ENCODE results near the gene RNF169.

The RNF169 gene, protein sequence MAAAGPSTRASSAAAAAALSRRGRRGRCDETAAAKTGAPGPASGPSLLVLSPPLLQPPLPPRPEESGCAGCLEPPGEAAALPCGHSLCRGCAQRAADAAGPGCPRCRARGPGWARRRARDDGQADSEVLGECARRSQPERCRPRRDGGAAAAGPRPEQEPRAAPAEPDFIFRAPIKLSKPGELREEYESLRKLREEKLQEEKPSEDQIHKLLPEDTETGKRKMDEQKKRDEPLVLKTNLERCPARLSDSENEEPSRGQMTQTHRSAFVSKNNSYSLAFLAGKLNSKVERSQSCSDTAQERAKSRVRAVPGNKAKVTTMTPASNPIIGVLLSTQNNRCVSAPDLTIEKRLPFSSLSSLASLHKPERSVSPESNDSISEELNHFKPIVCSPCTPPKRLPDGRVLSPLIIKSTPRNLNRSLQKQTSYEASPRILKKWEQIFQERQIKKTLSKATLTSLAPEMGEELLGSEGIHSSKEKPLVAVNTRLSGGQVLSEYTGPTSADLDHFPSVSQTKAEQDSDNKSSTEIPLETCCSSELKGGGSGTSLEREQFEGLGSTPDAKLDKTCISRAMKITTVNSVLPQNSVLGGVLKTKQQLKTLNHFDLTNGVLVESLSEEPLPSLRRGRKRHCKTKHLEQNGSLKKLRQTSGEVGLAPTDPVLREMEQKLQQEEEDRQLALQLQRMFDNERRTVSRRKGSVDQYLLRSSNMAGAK

DNA sequence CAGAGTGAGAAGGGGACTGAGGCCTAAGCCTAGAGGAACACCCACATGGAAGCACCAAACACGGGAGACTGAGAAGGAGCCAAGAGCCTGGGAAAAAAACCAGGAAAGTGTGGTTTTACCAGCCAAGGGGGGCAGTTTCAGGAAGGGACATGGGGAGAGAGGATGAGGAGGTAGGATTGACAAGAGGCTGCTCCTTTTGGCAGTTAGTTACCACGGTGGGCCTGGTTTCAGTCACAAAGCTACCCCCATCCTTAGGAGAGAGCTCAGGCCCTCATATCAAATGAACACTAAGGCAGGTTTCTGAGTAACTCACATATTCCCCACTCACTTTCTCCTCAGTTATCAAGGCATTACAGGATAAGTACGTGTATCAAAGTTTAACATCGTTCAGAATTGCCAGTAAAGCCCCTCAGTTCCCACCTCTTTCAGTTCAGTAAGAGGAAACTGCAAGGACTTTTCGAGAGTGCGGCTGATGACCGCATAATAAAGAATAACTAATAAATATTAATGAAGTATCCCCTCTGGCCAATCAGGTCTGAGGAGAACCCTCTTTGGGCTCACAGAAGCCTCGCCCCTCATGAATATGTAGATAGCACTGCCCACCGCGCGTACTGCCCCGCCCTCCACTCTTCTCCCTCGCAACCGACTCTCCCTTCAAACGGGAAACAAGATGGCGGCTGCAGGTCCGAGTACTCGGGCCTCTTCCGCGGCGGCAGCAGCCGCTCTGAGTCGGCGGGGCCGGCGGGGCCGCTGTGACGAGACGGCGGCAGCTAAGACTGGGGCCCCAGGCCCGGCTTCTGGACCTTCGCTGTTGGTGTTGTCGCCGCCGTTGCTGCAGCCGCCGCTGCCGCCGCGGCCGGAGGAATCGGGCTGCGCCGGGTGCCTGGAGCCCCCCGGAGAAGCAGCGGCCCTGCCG lies at the start of gene RNF169:
Gene RNF169 (plus strand): TSS at position 639 of the 916 bp plus-strand sequence. CDS start 32 bp downstream, at position 671.
- peak; percentile 97 for DNase-seq (ENCODE audit: low spot score)

DNA sequence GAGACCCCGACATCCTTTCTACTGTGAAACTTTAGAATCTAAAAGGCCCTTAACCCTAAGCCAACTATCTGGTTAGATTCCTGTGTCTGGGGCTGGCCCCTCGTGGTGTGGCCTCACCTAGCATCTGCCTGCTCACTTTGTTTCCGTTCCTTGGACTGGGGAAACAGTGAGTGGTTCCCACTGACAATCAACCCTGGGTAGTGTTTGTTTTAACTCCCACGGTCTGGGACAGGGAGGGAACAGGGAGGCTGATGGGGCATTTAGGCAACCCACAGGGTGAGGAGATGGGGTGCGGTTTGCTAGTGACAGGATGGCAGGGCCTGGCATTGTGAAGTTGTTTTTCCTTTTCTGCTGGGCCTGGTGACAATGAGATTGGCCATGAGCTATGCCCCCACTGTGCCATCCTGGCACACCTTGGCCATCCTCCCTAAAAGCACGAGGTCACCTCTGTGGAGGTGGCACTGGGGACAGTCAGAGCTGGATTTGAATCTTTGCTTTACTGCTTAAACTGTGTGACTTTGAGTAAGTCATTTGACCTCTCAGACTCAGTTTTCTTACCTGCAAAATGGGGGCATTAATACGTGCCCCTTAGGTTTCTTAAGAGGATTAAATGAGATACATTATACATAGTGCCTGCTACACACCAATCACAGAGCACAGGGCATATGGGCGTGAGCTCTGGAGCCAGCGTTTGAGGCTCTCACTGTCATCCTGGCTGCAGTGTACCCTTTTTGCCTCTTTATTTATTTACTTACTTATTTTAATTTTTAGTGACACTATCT lies 48.8 kb upstream of the RNF169 start:
- no peak for DNase-seq (ENCODE audit: low spot score)

DNA sequence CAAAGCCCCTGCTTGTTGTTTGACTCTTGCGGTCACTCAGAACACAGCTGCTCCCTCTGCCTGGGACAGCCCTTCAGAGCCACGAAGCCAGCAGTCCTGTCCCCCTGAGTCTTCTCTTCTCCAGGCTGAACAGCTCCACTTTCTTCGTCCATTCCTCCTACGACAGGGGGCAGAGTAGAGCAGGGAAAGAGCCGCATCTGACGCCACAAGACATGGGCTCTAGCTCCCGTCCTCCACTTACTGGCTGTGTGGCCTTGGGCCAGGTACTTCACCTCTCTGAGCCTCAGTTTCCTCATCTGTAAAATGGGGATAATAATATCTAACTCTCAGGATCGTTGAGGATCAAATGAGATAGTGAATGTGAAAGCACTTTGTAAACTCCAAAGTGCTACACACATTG lies 47.3 kb upstream of the RNF169 start:
- no peak for DNase-seq (ENCODE audit: low spot score)

DNA sequence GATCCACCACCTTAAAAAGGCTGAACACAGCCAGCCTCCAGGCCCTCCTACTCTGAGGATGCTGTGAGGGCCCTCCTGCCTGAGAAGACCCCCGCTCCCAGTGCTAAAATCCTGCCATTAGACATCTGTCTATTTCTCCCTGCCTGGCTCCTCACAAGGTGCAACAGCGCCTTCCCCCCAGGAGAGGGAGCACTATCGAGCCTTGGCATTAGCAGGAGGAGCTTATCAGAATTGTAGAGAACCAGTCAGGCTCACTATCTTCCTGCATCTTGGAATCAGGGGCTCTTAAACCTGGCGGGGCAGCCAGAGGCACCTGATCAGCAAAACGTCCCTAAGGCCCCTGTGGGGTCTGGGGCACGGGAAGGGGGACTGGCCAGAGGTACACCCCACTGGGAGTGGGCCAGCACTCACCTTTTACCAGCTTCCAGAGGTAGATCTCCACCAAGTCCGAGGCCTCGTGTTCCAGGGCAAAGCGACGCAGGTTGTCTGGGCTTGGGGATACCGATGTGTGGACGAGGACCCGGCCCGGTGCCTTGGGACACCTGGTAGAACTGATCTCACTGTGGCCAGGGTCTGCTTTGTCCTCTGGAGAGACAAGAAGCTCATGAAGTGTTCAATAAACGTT lies 46.2 kb upstream of the RNF169 start:
- peak; percentile 75 for DNase-seq (ENCODE audit: low spot score)

DNA sequence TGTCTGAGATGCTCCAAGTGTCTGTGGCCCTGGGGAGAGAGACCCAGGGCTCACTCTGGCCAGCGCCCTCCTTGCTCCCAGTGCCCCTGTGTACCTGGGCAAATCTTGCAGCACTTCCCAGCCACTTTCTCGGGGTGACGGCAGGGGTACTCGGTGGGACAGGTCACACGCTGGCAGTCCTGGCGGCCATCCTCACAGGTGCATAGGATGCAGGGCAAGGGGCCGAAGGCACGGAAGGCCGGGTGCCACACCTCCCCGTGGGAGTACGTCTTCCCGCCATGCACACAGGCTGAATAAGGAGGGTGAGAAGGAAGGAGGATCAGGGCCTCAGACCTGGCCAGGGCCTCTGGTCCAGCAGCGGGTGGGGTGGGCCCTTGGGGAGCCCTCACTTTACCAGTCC lies 45.4 kb upstream of the RNF169 start:
- no peak for DNase-seq (ENCODE audit: low spot score)

DNA sequence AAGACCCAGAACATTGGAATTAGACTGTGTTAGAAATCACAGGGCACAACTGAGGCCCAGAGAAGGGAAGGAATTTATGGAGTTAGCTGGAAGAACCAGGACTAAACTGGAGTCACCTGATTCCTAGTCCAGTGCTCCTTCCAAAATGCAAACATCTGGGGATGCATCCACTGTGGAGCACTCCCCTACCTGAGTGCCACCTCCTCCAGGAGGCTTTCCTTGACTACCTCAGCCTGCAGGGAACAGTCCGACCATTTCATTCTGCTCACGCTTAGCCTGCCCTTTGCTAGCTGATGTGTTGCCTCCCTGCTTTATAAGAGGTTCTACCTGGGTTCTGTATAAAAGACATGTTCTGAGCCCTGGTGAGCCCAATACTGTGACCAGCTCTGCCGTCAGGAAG lies 41.5 kb upstream of the RNF169 start:
- DNase-seq (ENCODE audit: low spot score): no peak

DNA sequence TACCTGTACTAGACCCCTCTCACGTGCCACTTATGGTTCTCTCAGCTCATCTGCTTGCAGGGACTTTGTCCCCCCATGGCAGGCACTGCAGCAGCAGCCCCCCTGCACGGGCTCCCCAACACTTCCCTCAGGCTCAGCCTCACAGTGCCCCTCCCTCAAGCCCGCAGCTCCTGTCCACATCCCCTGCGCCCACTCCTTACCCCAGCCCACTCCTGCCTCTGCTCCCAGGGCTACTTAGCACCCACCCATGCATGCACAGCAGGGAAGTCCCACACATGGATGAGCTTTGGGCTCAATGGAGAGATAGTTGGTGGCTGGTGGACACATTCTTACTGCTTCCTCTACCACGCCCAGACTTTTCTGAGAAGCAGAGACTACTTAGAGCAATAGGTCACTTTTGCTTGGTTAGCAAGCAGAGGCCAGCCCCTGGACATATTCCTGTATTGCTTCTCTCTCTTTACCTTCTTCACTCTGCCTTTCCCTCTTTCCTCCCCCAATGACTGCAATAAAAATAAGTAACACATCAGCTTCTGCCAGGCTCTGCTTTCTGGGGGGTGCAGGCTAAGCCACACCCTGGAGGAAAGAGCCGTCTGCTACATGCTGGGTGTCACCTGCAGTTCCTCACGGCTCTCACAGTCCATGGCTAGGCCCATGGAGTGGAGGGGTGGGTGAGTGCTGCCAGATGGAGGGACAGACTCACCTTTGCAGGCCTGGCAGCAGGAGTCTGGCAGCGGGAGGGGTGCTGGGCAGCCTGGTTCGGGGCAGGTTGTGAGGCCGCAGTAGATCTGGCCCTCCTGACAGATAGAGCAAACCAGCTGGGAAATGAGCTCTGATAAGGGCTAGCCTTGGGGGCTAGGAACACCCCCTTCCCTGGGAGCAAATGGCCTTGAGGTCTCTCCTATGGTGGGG lies 40.8 kb upstream of the RNF169 start:
- no peak for DNase-seq (ENCODE audit: low spot score)

DNA sequence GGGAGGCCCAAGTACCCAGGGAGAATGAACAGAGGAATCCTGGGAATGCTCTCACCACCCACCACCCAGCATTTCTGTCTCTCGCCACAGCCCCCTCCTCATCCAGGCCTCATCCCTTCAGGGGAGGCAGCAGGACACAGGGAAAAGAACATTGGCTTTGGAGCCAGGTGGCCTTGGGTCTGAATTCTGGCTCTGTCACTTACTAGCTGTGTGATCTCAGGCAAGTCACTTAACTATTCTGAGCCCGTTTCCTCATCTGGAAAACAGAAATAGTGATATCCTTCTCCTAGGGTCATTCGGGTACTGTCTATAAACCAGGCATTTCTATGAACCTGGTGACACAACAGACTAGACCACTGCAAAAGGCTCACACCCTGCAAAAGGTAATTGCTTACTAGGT lies 39.5 kb upstream of the RNF169 start:
- no peak for DNase-seq (ENCODE audit: low spot score)

DNA sequence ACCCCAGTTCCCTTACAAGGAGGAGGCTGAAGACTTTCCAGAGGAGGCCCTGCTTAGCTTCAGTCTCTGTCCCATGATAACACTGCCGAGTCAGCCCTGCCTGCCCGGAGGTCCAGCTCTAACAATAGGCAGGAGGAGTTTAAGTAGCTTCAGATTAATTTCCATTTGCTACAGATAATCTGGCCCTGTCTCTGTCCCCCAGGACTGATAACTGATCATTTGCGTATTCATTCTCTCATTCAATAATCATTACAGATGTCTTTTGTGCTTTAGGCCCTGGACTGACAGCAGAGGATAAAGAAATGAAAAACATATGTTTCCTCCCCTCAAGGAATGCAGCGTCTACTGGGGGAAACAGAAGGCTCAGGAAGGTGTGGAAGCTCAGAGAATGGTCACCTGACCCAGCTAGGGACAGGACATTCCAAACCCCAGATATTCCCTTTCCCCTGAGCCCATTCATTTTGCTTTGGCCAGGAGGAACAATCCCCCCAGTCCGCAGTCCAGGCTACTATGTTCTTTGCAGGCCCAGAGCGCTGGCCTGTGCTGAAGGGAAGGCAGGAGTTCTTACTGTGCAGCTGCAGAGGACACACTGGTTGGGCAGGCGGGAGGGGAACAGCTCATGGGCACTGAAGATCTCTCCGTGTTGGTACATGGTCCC lies 38.2 kb upstream of the RNF169 start:
- DNase-seq (ENCODE audit: low spot score): no peak

DNA sequence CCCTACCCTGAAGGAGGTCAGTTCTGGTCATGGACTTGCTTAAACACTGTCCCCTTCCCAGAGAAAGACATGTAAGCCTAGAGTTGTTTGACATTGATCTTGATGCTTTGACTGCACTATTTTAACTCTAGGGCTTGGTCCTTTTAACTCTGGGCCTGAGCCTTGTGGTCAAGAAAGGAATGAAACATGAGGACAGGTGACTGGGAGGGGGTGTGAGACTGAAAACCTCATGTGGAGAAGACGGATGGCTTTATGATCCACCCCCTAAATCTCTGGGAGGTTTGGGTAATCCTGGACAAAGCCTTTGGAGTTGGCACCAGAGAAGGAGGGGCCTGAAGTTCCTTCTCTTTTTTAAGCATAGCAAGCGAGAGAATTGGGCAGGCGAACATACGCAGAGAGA lies 35.0 kb upstream of the RNF169 start:
- no peak for DNase-seq (ENCODE audit: low spot score)

DNA sequence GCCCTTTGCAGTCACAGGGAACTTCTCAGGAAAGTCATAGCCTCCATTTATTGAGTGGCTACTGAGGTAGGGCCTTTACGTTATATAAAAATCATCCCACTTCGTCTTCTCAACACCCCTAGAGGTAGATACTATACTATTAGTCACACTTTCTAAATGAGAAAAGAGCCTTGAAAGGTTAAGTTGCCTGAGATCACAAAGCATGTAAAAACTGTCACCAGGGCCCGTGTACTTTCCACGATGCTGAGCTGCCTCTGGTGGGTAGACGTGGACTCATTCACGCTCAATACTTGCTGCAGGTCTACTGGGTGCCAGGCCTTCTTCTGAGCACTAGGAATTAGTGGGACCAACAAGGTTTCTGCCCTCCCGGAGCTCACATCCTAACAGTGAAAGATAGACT lies 33.7 kb upstream of the RNF169 start:
- DNase-seq (ENCODE audit: low spot score): no peak

DNA sequence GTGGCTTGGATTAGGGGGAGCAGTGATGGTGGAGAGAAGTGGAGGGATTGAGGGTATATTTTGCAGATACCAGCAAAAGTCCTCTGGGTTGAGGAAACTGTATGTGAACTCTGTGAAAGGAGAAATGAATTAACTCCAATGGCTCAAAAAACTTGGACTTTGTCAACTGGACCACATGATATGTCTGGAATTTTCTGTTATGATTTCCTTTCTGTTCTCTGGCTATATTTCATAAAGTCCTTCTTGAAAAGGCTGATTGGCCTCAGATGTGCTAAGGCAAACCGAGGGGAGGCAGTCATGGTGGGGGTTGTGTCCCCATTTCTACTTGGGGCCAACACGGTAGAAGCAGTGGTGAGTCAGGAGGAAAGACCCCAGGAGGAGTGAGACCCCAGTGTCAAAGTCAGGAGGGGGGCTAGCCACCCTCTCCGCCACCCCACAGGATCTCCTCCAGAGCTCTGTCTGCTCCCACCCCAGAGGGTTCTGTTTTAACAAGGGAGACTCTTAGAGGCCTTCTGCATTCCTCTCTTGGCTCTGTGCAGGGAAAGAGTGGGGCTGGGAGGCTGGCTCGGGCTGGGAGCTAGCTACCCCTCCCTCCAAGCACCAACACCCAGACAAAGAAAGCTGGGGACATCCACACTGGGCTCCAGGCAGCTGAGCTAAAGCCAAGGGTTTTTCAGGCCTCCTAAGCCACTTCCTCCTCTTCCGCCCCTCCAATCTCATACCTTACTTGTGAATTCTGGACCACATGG lies 31.3 kb upstream of the RNF169 start:
- DNase-seq (ENCODE audit: low spot score): no peak

DNA sequence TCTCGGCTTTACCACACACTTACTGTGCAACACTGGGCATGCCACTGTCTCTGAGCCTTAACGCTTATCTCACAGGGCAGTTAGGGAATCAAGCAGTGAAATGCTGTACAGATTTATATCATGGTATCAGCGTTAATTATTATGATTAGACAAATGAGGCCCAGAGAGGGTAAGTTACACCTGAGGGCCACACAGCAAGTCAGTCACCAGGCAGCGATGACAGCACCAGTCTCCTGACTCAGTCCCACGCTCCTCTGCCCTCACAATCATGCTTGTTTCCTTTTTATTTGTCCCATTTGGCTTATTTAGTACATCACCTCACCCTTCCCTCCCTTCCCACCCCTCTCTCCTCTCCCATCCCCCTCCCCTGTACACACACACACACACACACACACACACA lies 29.6 kb upstream of the RNF169 start:
- DNase-seq (ENCODE audit: low spot score): no peak

DNA sequence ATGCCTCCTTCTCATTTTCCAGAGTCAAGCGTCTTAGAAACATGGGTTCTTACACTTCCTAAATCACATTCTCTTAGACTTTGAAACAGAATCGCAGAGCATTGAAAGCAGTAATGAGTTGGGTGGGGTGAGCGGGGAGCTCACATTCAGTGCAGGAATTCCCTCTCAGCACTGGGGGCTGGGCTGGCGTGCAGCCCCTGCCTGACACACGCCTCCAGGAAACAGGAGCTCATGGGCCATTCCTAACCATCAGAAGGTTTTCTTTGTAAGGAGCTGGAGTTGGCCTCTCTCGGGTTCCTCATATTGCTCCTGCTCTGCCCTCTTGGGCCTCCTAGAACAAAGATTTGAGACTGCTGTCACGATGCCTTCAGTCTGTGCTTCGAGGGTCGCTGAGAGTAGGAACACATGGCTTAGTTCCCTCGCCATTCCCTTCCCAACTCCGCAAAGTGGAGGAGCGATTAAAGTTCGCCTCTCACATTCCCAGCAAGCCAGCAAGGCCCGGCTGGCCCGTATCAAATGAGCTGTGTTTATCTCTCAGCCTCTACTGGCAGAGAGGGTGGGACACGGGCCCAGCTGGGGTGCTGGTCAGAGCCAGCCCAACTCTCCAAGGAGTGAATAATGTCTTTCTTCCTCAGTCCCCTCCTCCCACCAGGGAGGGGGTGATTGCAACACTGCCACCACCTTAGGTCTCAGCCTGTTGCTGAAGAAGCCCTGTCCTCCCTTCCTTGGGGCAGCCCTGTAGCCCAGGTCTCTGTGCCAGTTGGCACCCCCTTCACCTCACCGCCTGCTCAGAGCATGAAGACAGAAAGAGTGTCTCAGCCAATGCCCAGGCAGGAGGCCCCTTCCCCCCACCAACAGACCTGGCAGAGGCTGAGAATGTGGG lies 27.8 kb upstream of the RNF169 start:
- no peak for DNase-seq (ENCODE audit: low spot score)

DNA sequence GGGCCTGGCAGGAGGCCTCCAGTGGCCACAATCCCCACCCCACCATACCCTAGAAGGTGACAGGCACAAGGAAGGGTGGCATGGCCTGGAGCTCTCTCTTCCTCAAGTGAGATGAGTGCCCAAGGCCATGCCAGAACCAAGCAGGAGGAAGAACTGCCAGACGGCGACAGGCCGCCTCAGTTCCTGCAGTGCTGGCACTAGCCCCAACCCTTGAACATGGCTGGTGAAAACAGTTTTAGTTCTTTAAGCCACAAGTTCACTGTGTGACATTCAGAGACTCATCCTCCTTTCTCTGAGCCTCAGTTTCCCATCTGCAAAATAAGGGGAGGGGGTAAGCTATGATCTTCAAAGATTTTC lies 27.2 kb upstream of the RNF169 start:
- DNase-seq (ENCODE audit: low spot score): no peak

DNA sequence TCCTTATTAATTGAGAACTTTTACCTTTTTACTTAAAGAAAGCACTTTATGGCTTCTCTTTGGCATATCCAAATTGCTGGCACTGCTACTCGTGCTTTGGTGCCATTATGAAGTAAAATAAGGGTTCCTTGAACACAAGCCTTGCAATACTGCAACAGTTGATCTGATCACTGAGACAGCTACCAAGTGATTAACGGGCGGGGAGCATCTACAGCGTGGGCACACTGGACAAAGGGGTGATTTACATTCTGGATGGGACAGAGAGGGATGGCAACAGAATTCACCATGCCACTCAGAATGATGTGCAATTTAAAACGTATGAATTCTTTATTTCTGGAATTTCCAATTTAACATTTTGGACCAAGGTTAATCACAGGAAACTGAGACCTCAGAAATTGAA lies 25.1 kb upstream of the RNF169 start:
- DNase-seq (ENCODE audit: low spot score): no peak

DNA sequence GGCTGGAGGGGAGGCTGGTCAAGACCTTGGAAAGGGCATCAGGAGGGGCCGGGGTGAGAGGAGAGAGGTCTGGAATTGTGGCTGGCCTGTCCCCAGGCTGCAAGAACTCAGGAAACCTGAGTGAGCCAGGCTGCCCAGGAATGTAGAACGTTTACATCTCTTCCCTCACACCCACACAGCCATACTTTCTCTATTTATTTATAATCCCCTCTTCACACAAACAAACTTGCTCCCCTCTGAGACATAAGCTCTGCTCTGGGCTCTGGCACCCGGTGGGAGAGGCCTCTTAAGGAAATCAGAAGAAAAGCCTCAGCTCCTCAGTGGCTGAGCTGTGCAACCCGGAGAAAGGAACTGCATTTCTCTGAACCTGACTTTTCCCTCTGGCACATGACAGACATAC lies 22.9 kb upstream of the RNF169 start:
- no peak for DNase-seq (ENCODE audit: low spot score)
